CD4-positive, alpha-beta T cell treated with Interferon alpha-2 for 1 hour (primary cell): ENCODE results near the gene CREG2.

Experiments
- DNase-seq, 2 donors: peaks; one replicate each; pipeline ENCODE4 v3.0.0-alpha.2; 2020 to 2022

Gene CREG2

GRCh38 chr2:101305035-101305434 lies 82.3 kb downstream of the CREG2 start:
- DNase-seq: peak in 1 of 2 donors; percentile 34

- no peak for DNase-seq
Observed at GRCh38 chr2:101303688-101304087, 83.6 kb downstream of the CREG2 start.

- DNase-seq: no peak
Observed at GRCh38 chr2:101302016-101302415, 85.3 kb downstream of the CREG2 start.

GRCh38 chr2:101300836-101301235 lies 86.5 kb downstream of the CREG2 start:
- no peak for DNase-seq

- DNase-seq: no peak
Observed at GRCh38 chr2:101300164-101300563, 87.1 kb downstream of the CREG2 start.

- no peak for DNase-seq
Observed at GRCh38 chr2:101299604-101300003, 87.7 kb downstream of the CREG2 start.

GRCh38 chr2:101297383-101297782 lies 89.9 kb downstream of the CREG2 start:
- no peak for DNase-seq

GRCh38 chr2:101296371-101296770 lies 90.9 kb downstream of the CREG2 start:
- no peak for DNase-seq

- no peak for DNase-seq
Observed at GRCh38 chr2:101295895-101296294, 91.4 kb downstream of the CREG2 start.
